ENCODE measurements around the gene OR52E4.

The OR52E4 gene
- long read RNA-seq, donor 1, result 0 reads
- long read RNA-seq, donor 2, result 0 reads
- long read RNA-seq, donor 3, result 0 reads
- long read RNA-seq, donor 4, result 0 reads
- long read RNA-seq, donor 5, result 0 reads
- long read RNA-seq, donor 6, result 0 reads
- long read RNA-seq, donor 7, result 0 reads
- long read RNA-seq, donor 8, result 0 reads

GRCh38 chr11:5880329-5880728, at the start of gene OR52E4:
Gene OR52E4 (plus strand): TSS chr11:5880629. CDS start chr11:5884293, 3,664 bp downstream.
- no peak for DNase-seq

- DNase-seq, result no peak
Measured at GRCh38 chr11:5831196-5831829, 49.1 kb upstream of the OR52E4 start.

- no peak for DNase-seq
Measured at GRCh38 chr11:5833446-5833845, 47.0 kb upstream of the OR52E4 start.

- DNase-seq, result no peak
Measured at GRCh38 chr11:5837695-5838094, 42.7 kb upstream of the OR52E4 start.

- no peak for DNase-seq
Measured at GRCh38 chr11:5841797-5842196, 38.6 kb upstream of the OR52E4 start, which contains the start of gene OR52E6. Gene OR52E6 (minus strand): TSS chr11:5841897. CDS start chr11:5841897, 0 bp downstream.

- DNase-seq, result no peak
Measured at GRCh38 chr11:5846701-5847100, 33.7 kb upstream of the OR52E4 start.

- no peak for DNase-seq
Measured at GRCh38 chr11:5847711-5848110, 32.7 kb upstream of the OR52E4 start.

GRCh38 chr11:5851002-5851401, 29.4 kb upstream of the OR52E4 start:
- DNase-seq, result no peak

- DNase-seq, result no peak
Measured at GRCh38 chr11:5857590-5857989, 22.8 kb upstream of the OR52E4 start, which contains the start of gene OR52E8. Gene OR52E8 (minus strand): TSS chr11:5857690. CDS start chr11:5857690, 0 bp downstream.

GRCh38 chr11:5865826-5866225, 14.6 kb upstream of the OR52E4 start:
- DNase-seq, result no peak

GRCh38 chr11:5878564-5878963, 1.9 kb upstream of the OR52E4 start:
- no peak for DNase-seq

GRCh38 chr11:5881756-5882155, 1.3 kb downstream of the OR52E4 start:
- no peak for DNase-seq

- DNase-seq, result no peak
Measured at GRCh38 chr11:5887172-5887571, 6.7 kb downstream of the OR52E4 start.

- DNase-seq, result no peak
Measured at GRCh38 chr11:5887661-5888060, 7.2 kb downstream of the OR52E4 start.

GRCh38 chr11:5891216-5891800, 10.9 kb downstream of the OR52E4 start:
- DNase-seq, result no peak

GRCh38 chr11:5892908-5893307, 12.5 kb downstream of the OR52E4 start, which contains the start of gene OR52E5:
Gene OR52E5 (plus strand): TSS chr11:5893208. CDS start chr11:5900777, 7,569 bp downstream.
- no peak for DNase-seq

- no peak for DNase-seq
Measured at GRCh38 chr11:5899534-5899933, 19.1 kb downstream of the OR52E4 start.

- DNase-seq, result no peak
Measured at GRCh38 chr11:5910540-5910939, 30.1 kb downstream of the OR52E4 start.

- DNase-seq, result no peak
Measured at GRCh38 chr11:5922749-5923426, 42.5 kb downstream of the OR52E4 start.

GRCh38 chr11:5923427-5923776, 43.0 kb downstream of the OR52E4 start:
- DNase-seq, result no peak

- DNase-seq, result no peak
Measured at GRCh38 chr11:5923794-5924193, 43.4 kb downstream of the OR52E4 start.

GRCh38 chr11:5928271-5928670, 47.8 kb downstream of the OR52E4 start:
- DNase-seq, result no peak

GRCh38 chr11:5928811-5929210, 48.4 kb downstream of the OR52E4 start:
- DNase-seq, result no peak
